Motor neuron (in vitro differentiated cells): ENCODE results near the gene STAU1. TPM values are rescaled to one million over a fixed set of nuclear protein-coding genes. Genes with fewer than 3 reads are reported as not detected.
"Not testable (repeated sequence)": the region's sequence is repeated elsewhere in the genome, so short reads cannot be mapped to it uniquely, and the experiment has no call there.

Experiments
- ATAC-seq, 8 experiments: fragments of 200-7000 bp; cut with Tn5 transposase; replicated peaks in 6 of 8; 2 replicates each; pipeline ENCODE4 v1.8.0; 2021; ENCODE audit warnings: mild to moderate bottlenecking in 8 of 8, moderate library complexity in 8 of 8
- H3K27ac ChIP-seq, 2 donors: fragments of 250-450 bp; sonication (Bioruptor Pico); 2 replicates each; pipeline ENCODE4 v1.9.0; 2021; ENCODE audit warnings: antibody characterized with exemption in 2 of 2, mild to moderate bottlenecking in 2 of 2, moderate library complexity in 1 of 2
- H3K4me1 ChIP-seq, 2 donors: fragments of 250-450 bp; sonication (Bioruptor Pico); replicated peaks in 1 of 2; 2 replicates each; pipeline ENCODE4 v1.6.1; 2021; ENCODE audit warnings: antibody characterized with exemption in 2 of 2, mild to moderate bottlenecking in 2 of 2, moderate library complexity in 1 of 2
- H3K4me3 ChIP-seq, 5 donors: fragments of 250-450 bp; sonication (Bioruptor Pico); 2 replicates each; pipeline ENCODE4 v1.9.0; 2021; ENCODE audit warnings: antibody characterized with exemption in 5 of 5, mild to moderate bottlenecking in 5 of 5, moderate library complexity in 4 of 5
- WGBS, 10 experiments: fragments of 450-650 bp; shearing (Covaris generic); methylation state at CpG; one replicate each; pipeline ENCODE4 v1.0.0; 2022; 5-methylcytosine and 5-hydroxymethylcytosine counted together
- in situ Hi-C, 9 experiments: fragments of 400-800 bp; cut with MboI; loops; one replicate each; pipeline ENCODE4 v1.15.0; 2021; ENCODE audit warnings: low sequenced_read_pairs in 9 of 9, low pct_unique_long_range_greater_than_20kb in 2 of 9; ENCODE audit not compliant: unreplicated experiment in 9 of 9
- total RNA-seq, 8 experiments: library from RNA; unstranded; fragments of 300-600 nt; gene quantifications; 2 replicates each; pipeline versions ENCODE4 v1.2.3 to v1.2.4, GENCODE V29; 2022

Gene STAU1
- total RNA-seq, 8 experiments from 2014 or later, result 37.4 to 84.7 (median 61.5) TPM

DNA sequence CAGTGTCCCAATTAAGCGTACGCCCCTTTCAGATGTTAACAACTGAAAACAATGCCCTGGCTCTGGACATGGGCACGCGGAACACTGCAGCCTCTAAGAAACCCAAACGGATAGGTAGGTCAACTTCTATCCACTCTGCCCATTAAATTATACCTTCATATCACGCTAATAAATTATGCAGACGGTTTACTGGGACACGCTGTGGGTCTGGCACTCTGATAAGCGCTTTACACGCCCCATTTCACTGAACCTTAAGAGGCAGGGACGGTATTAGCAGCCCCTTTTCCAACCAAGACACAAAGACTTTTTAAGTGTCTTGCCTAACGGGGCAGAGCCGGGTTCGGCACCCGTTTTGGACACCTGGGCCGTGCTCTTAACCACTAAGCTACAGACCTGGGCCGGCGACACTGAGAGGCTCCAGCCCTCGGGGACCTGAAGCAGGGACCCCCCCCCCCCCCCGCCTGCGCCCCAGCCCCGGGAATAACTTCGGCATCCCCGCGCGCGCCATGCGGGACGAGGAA is 744 bp downstream of the STAU1 start:
- WGBS, 10 experiments, result 0 to 1% (median 0%) methylated on average over 4 to 14 of the region's 29 CpGs; no CpG with 5 or more reads in 3 of the 10 experiments
- ATAC-seq, result peak in 7 of 8 experiments; percentile 2 to 11 (median 4)
- in situ Hi-C loops, result no loop called here

DNA sequence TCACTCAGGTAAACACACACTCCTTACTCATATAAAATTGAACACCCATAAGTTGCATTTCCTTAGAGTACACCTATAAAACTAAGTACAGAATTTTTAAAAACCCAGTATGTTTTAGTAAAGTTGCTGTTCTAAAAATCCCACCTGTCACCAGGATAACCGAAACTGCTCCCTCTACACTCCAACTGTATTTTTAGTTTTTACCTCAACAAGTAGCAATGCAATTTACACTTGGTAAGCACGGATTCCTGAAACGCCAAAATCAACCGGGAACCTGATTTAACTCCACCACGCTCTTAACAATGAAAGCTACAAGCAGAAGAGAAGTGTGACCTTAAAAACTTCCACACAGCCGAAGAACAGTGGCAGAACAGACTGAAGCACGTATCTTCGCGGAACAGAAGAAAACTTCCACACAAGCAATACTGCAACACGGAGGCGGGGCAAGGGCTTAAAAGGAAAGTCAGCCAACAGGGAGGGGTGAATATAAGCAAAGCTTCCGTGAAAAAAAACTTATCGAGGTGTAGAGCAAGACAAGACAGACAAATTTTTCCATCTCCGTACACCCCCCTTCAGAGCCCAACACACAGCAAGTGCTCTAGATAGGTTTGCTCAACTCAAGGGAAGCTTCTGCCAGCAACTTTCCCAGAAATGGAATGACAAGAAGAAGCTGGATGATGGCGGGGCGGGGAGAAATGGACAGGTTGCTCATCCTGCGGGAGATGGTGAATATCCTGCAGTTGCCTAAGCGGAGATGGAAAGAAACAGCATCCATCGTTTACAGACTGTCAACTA is 1.4 kb downstream of the STAU1 start:
- H3K27ac ChIP-seq, result no peak overlapping the region
- peaks cover 4 to 6% of the 10 kb centered on the region in 2 donors for H3K4me1 ChIP-seq
- 0 to 12% (median 4%) methylated on average over 7 to 19 of the region's 19 CpGs for WGBS, 10 experiments
- H3K4me3 ChIP-seq, result peak overlapping the region; percentile 78 to 83 (median 80)
- in situ Hi-C loops, result no loop called here
- ATAC-seq, result peak in 3 of 8 experiments; percentile 15 to 17 (median 17)

More for the DNA sequence above, 744 bp downstream of the STAU1 start:
- peak overlapping the region; percentile 82 to 87 for H3K27ac ChIP-seq
- H3K4me3 ChIP-seq, result peak overlapping the region; percentile 78 to 83 (median 80)
- peaks cover 4 to 6% of the 10 kb centered on the region in 2 donors for H3K4me1 ChIP-seq

DNA sequence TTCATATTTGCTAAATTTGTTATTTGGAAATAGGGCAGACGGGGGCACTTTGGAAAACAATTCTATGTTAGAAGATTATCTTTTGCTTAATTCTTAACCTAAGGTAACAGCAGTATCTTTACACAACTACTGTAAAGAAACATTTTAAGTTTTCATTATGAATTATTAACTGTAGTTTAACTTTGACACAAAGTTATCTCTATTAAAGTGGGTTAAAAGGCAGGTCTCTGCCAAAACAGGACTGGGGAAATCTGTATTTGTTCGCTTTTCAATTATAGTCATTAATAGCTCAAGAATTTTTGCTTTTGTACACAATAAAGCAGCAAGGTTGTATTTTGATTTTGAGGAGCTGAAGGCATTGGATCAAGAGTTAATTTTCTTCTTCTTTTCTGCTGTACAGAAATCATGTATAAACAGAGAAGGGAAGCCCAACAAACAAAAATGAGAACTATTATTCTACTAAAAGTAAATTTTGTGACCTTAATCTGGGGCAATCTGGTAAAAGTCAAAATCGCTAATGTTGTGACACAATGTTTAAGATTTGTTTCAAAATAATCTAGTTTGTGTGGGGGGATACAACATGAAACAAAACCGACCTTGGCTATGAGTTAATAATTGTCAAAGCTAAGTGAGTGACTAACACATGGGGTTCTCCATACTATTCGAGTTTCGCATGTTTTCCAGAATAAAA is 2.9 kb downstream of the STAU1 start:
- Histone ChIP-seq H3K27ac (no peak overlapping the region), H3K4me1 (peaks cover 10 to 11% of the 10 kb centered on the region in 2 donors), H3K4me3 (no peak overlapping the region)
- 49 to 87% (median 69%) methylated on average over 3 to 6 of the region's 6 CpGs for WGBS, 10 experiments
- ATAC-seq, result no peak
- in situ Hi-C loops, result no loop called here

DNA sequence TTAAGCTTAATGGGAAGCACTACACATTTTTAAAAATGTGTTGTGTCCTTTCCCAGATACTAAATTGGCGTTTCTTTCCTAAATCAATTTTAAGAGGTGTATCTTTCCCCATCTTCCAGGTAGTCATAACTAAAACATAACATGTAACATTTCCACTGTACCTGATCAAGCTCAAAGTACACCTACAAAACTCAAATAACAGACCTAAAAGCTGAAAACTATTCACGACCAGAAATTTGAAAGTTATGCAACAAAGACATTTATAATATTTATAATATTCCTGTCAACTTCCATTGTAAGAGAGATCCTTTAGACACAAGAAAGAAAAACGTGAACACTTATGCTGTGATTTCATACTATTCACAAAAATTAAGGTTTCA is 3.5 kb downstream of the STAU1 start:
- in situ Hi-C loops, result no loop called here
- ATAC-seq, result no peak
- WGBS, 10 experiments, result 13 to 91% (median 75%) methylated on average over 1 to 3 of the region's 3 CpGs; no CpG with 5 or more reads in 1 of the 10 experiments
- H3K27ac ChIP-seq, result no peak overlapping the region
- H3K4me3 ChIP-seq, result no peak overlapping the region
- H3K4me1 ChIP-seq, result peaks cover 11 to 13% of the 10 kb centered on the region in 2 donors

DNA sequence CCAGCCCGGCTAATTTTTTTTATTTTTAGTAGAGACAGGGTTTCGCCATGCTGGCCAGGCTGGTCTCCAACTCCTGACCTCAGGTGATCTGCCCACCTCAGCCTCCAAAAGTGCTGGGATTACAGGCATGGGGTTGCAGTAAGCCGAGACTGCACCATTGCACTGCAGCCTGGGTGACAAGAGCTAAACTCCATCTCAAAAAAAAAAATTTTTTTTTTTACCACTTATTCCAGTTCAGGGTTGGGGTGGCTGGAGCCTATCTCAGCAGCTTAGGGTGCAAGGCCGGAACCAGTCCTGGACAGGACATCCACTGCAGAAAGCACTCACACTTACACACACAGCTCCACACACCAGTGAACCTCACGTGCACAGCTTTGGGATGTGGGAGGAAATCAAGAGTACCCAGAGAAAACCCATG is 4.0 kb downstream of the STAU1 start:
- ATAC-seq, H3K27ac ChIP-seq, H3K4me3 ChIP-seq, in situ Hi-C loops: not testable (repeated sequence)
- peaks cover 13 to 19% of the 10 kb centered on the region in 2 donors for H3K4me1 ChIP-seq
- WGBS, 10 experiments, result 60 to 100% (median 90%) methylated on average over 1 to 4 of the region's 5 CpGs; no CpG with 5 or more reads in 1 of the 10 experiments

DNA sequence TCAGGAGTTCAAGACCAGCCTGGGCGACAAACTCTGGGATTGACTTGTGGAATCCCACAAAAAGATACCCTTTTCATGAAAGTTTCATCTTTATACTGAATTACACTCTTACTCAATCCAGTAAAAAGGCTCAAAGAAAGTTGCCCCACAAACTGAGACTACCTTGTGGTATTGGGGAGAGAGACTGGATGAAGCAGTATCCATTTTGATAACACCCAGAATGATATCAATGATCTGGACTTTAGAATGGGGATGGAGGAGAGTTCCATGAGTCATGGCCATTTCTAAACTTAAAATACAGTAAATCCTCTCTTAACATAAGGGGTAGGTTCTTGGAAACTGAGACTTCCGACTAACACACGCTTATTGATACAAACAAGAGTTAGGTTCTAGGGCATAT is 4.7 kb downstream of the STAU1 start:
- in situ Hi-C loops, result no loop called here

DNA sequence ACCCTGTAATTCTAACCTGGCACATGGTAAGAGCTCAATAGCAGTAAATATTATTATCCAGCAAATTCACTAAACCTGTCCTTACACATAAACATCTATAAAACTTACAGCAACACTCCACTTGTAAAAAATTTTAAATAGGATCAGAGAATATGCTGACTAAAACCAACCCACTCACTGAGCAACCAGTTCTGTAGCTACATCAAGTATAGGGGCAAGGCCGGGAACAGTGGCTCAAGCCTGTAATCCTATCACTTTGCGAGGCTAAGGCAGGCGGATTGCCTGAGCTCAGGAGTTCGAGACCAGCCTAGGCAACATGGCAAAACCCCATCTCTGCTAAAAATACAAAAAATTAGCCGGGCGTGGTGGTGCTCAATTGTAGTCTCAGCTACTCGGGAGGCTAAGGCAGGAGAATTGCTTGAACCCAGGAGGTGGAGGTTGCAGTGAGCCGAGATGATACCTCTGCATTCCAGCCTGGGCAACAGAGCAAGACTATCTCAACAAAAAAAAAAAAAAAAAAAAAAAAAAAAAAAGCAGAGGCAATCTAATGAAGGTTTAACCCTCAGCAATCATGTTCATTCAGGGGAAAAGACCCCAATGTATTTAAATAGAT is 6.8 kb downstream of the STAU1 start:
- H3K27ac ChIP-seq, result no peak overlapping the region
- no peak overlapping the region for H3K4me3 ChIP-seq
- H3K4me1 ChIP-seq, result peaks cover 13 to 16% of the 10 kb centered on the region in 2 donors
- WGBS, 10 experiments, result 29 to 100% (median 78%) methylated on average over 2 to 7 of the region's 8 CpGs; no CpG with 5 or more reads in 2 of the 10 experiments
- in situ Hi-C loops, result no loop called here
- ATAC-seq, result no peak

More for the DNA sequence above, 4.7 kb downstream of the STAU1 start:
- Histone ChIP-seq H3K27ac (no peak overlapping the region), H3K4me1 (peaks cover 13 to 20% of the 10 kb centered on the region in 2 donors), H3K4me3 (no peak overlapping the region)
- no peak for ATAC-seq
- 75 to 100% (median 91%) methylated on average over 1 to 3 of the region's 3 CpGs; no CpG with 5 or more reads in 2 of the 10 experiments for WGBS, 10 experiments

DNA sequence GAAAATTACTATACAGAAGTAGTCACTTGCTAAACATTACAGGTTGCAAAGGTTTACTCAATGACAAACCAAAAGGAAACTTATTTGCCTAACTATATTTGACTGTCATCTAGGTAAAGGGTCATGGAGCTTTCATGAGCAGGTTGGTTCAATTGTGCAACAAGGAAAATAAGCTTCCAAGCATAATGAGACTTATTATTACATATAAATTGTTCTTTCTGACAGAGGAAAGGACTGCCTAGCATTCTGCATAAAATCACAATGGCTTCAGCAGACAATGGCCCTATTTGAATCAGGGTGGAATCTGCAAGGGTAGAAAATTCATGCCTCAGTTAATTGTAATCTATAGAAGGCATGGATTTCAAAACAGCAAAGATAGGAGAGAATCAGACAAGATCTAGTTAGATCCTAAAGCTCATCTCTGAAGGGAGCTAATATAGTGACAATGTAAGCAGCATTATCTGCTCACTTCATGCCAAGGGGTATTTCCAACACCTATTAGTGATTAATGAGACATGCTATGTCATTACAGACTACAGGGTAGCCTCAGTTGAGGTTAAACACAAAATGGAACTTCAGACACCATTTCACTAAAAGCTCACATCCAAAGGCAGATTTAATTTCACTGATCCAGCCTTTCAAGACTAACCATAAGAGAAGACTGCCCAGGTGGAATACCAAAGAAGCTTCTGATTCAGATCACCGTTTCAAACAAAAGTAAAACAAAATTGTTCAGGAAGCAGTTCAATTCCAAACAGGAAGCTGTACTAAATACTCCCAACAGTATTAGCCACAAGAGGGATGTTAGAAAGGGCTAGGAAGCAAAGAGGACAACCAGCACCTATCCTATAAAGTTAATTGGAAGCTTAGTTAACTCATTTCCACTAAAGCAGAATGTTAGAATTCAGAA is 8.5 kb downstream of the STAU1 start:
- WGBS, 10 experiments, result 20 to 100% (median 33%) methylated on average over 1 of the region's 1 CpG; no CpG with 5 or more reads in 3 of the 10 experiments
- Histone ChIP-seq H3K27ac (no peak overlapping the region), H3K4me1 (peaks cover 9 to 14% of the 10 kb centered on the region in 2 donors), H3K4me3 (no peak overlapping the region)
- in situ Hi-C loops, result no loop called here
- peak in 2 of 8 experiments; percentile 17 to 22 for ATAC-seq

DNA sequence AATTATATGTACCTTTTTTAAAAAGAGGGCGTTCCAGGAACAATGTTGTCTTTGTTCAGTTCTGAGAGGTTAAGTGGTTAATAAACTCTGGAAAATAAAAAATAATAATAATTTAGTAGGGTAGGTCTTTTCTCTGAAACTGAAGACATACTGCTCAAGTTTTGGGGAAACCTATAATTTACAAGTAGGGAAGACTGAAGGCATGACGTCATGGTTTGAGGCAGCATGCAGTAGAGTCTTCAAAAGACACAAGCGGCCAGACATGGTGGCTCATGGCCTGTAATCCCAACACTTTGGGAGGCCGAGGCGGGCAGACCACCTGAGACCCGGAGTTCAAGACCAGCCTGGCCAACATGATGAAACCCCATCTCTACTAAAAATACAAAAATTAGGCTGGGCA is 14.0 kb downstream of the STAU1 start:
- ATAC-seq, result no peak
- WGBS, 10 experiments, result 70 to 100% (median 94%) methylated on average over 1 to 6 of the region's 6 CpGs; no CpG with 5 or more reads in 1 of the 10 experiments
- Histone ChIP-seq H3K27ac (no peak overlapping the region), H3K4me3 (no peak overlapping the region), H3K4me1 (peaks cover 2% of the 10 kb centered on the region in 2 donors)
- in situ Hi-C loops, result no loop called here

DNA sequence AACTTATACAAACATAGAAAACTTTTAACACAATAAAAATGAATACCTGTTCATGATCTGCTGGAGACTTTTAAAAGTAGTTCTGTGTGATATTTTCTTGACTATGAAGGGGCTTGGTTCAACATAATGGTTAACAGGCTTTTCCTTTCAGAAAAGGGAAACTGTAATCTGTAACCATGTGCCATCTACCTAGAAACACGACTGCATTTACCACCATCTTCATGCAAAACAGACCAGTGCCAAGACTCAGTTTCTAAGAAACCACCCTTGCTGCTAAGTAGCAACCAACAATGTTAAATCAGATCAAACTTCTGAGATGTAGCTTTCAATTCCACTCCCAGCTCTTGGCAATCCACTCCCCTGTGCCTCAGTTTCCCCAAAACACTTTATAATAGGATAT is 15.7 kb downstream of the STAU1 start:
- in situ Hi-C loops, result no loop called here
- H3K27ac ChIP-seq, result no peak overlapping the region
- H3K4me1 ChIP-seq, result peaks cover 0 to 2% of the 10 kb centered on the region in 2 donors
- 0 to 44% (median 21%) methylated on average over 1 of the region's 1 CpG; no CpG with 5 or more reads in 6 of the 10 experiments for WGBS, 10 experiments
- H3K4me3 ChIP-seq, result no peak overlapping the region
- ATAC-seq, result peak in 1 of 8 experiments; percentile 49

DNA sequence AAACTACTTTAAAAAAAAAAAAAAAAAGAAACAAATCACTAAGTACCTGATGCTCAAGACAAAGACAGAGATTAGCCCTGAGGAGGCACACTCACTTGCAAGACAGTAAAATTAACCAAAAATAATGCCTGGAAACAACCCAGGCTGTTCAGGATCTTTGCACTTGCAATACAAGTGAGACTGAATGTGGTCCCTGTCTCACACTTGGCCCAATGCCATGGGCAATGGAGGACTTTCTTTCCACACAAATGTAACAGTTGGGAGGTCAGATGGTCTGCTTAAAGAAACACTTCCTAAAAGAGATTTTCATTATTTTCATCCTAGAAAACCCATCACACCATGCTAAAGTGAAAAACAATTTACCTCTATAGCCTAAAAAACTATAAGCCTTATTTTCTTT is 16.2 kb downstream of the STAU1 start:
- Histone ChIP-seq H3K4me3 (no peak overlapping the region), H3K27ac (no peak overlapping the region), H3K4me1 (peaks cover 0 to 2% of the 10 kb centered on the region in 2 donors)
- ATAC-seq, result peak in 1 of 8 experiments; percentile 54
- in situ Hi-C loops, result no loop called here

DNA sequence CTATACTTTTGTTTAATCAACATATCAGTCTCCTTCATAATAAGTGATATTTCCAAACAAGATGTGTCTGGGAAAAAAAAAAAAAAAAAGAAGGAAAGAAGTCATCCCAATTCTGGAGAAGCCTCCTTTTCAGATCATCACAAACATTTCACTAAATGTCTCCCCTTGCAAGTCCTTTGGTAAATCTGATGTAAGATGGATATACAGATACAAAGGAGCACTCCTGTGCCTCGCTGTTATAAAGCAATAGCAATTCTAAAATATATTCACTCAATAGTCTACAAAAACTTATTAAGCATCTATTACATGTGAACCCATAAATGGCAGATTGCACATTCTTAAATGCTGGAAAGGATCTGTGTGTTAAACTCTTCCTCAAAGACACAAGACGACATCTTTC is 17.4 kb downstream of the STAU1 start:
- Histone ChIP-seq H3K4me3 (no peak overlapping the region), H3K27ac (no peak overlapping the region), H3K4me1 (peaks cover 0 to 2% of the 10 kb centered on the region in 2 donors)
- in situ Hi-C loops, result no loop called here
- WGBS, 10 experiments, result 80 to 100% (median 100%) methylated on average over 1 to 2 of the region's 2 CpGs
- ATAC-seq, result no peak
